GM23248 (cell line): Measurements from ENCODE around the gene BICDL2.

Source experiments
- EZH2 ChIP-seq: fragments of 200-600 bp; sonication (generic); IDR thresholded peaks from 2 replicates; pipeline ENCODE4 v1.6.1; 2018; ENCODE audit warnings: antibody characterized with exemption, mild to moderate bottlenecking; ENCODE audit not compliant: insufficient read depth, poor library complexity, severe bottlenecking
- EZH2phosphoT487 ChIP-seq: fragments of 200-600 bp; sonication (generic); IDR thresholded peaks from 2 replicates; pipeline ENCODE4 v1.6.1; 2018; ENCODE audit warnings: antibody characterized with exemption, moderate library complexity, mild to moderate bottlenecking, low read depth; ENCODE audit not compliant: insufficient read depth

DNA sequence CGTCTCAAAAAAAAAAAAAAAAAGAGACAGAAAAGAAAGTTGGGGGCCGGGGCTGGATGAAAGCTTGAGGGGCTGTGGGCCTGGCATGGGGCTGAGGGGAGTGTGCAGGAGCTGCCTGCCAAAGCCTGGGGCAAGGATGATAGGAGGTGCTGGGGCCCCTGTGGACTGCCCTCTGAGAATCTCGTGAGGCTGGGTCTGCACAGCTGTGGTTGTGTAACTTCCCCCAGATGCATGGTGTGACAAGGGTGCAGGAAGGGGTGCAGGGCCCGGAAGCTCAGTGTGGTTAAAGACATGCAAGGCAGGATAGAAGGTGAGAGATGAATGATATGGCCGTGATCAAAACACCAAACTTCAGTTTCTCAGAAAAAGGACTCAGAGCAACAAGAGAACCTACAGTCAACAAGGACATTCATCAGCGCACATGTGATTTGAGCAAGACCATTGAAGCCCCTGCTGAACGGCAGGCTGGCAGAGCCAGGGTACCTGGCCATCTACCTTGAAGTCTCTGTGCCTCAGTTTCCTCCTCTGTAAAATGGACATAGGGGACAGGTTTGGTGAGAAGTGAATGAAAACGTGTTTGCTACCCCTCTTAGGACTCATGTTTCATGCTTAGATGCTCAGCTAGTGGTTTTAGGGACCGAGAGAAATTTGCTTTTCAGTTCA, 38.2 kb upstream of the BICDL2 start:
- TF ChIP-seq EZH2 (no peak), EZH2phosphoT487 (no peak)
